Epithelial cell of esophagus (primary cell): Measurements from ENCODE around the gene TAF1B.

Experiments
- DNase-seq: peaks from one replicate; pipeline ENCODE4 v3.0.0; 2010; ENCODE audit warnings: low read depth
- H3K4me3 ChIP-seq: 2 replicates; pipeline ENCODE4 v1.5.1; 2011; ENCODE audit warnings: mild to moderate bottlenecking, low read length, control low read depth
- TF ChIP-seq, protein P1 (sequence below): IDR thresholded peaks from 2 replicates; pipeline ENCODE4 v1.5.1; 2011; ENCODE audit warnings: low read depth, mild to moderate bottlenecking, low read length, control low read depth, inconsistent platforms; ENCODE audit not compliant: insufficient read depth; ENCODE audit errors: missing control alignments

Gene TAF1B

DNA sequence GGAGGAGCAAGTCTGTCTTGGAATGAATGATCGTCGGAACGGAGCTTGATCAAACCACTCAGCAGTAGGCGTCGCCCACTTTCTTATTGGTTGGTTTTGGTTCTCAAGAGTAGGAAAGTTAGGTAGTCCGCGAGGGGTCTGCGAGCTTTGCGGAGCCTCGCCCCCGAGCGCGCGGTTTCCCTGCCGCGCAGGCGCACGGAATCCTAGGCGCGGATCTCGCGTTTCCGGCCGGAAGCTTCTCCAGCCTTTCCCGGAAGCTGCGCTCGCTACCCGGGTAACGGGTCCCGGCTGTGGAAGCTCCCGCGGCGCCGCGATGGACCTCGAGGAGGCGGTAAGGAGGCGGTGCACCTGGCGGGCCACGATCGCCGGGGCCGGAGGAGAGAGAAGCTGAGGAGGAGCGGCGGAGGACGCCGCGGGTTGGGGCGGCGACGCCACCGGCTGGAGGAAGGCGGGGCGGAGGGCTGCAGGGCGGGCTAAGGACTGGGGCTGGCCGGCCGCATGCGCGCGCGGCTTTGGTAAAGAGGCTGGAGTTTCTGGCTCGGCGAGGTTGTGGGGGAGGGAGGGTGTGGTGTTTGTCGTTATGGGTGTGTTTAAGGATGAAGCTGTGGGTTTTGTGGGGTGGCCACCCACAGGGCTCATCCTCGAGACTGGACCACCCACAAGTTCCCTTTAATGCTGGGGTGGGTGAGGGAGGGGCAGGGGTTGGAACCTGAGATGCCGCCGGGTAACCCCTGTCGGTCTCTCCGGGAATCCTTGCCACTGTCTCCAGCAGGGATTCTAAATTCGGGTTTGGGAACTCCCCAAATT lies at the start of gene TAF1B:
TSS of gene TAF1B (plus strand) at position 246 of the 807 bp plus-strand sequence. CDS start at position 314, 68 bp downstream.
- peak within 1 kb of the TSS; percentile 77 for H3K4me3 ChIP-seq
- TF ChIP-seq, protein P1, sequence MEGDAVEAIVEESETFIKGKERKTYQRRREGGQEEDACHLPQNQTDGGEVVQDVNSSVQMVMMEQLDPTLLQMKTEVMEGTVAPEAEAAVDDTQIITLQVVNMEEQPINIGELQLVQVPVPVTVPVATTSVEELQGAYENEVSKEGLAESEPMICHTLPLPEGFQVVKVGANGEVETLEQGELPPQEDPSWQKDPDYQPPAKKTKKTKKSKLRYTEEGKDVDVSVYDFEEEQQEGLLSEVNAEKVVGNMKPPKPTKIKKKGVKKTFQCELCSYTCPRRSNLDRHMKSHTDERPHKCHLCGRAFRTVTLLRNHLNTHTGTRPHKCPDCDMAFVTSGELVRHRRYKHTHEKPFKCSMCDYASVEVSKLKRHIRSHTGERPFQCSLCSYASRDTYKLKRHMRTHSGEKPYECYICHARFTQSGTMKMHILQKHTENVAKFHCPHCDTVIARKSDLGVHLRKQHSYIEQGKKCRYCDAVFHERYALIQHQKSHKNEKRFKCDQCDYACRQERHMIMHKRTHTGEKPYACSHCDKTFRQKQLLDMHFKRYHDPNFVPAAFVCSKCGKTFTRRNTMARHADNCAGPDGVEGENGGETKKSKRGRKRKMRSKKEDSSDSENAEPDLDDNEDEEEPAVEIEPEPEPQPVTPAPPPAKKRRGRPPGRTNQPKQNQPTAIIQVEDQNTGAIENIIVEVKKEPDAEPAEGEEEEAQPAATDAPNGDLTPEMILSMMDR = peak; percentile 32
- DNase-seq = peak; percentile 95

DNA sequence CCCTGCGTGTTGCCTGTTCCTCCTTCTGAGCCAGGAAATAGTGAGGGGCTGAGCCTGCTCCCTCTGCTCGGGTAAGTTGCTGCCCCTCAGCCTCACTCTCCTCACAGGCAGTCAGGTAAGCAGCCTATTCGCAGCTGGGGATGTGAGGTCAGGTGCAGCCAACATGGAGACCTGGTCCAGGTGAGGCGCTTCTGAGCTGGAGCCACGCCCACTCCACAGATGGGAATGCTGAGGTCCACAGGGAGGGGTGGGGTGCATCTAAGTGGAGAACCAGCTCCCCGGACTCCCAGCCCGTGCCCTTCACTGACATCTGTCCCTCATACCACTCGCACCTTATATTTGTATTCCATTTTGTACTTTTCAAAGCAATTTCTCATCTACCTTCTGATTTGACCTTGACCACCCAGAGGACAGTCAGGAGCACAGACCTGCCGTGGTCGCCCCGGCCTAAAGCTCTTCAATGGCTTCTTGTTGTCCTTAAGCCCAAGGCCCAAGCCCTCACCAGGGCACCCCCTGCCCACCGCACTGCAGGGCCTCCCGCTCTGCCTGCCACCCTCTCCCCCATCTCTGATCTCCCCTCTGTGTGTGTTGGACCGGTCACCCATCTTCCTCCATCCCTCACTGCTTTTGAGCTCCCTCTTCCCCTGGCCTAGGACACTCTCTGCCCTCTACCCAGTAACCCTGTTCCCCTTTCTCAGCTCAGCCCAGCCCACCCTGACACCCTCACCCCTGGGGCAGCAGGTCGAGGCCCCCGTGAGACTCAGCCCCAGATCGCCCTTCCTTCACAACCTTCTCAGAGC lies 49.2 kb upstream of the TAF1B start:
- no peak for DNase-seq
- TF ChIP-seq, protein P1 = no peak
- H3K4me3 ChIP-seq = no peak overlapping the region

DNA sequence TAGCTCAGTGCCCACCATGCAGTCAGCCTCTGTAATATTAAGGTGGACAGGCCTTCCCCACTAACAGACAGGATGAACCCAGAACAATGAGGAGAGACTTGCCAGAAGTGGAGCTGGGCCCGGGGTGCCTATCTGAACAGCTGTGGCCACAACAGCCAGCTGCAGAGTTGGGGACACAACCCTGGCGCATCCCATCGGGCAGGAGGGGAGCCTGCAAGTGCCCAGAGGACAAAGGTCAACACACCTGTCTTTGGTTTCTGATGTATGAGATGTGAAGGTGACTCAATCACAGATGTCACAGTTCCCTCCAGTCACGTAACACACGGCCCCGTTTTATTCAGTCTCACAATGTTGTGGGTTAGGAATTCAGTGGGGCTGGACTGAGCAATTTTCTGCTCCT lies 48.2 kb upstream of the TAF1B start:
- DNase-seq = no peak
- TF ChIP-seq, protein P1 = no peak
- no peak overlapping the region for H3K4me3 ChIP-seq

DNA sequence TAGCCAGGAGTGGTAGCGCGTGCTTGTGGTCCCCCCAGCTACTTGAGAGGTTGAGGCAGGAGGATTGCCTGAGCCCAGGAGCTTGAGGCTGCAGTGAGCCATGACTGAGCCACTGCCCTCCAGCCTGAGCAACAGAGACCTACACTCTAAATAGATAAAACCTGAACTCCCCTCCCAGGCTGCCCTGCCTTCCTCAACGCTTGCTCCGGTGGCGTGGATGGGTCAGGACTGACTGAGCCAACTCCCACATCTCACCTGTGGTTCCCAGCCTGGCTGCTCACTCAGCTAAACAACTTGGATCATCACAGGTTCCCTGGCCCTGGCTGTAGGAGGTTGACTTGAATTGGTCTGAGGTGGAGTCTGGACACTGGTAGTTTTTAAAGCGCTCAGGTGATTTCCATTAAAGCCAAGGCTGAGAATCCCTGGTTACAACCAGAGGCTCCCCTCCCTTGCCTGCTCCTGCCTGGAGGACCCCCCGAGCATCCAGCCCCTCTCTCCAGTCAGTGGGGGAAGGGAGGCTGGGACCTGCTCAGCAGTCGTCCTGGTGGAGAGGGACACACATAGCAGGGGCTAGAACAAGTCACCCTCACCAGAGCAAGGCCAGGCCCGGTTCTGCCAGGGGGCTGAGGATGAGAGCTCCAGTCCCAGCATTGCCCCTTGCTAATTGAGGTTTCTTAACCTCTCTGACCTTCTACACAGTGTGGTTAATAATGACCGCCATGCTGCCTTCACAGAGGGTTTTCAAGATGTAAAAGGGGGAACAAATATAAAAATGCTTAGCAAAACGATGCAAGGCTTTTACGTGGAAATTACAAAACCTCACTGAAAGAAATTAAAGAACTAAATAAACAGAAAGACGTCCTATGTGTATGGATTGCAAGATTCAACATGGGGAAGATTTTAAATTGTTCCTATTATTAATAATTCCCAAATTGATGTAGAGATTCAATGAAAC lies 46.9 kb upstream of the TAF1B start:
- H3K4me3 ChIP-seq = no peak overlapping the region
- TF ChIP-seq, protein P1 = peak; percentile 13
- DNase-seq = no peak

DNA sequence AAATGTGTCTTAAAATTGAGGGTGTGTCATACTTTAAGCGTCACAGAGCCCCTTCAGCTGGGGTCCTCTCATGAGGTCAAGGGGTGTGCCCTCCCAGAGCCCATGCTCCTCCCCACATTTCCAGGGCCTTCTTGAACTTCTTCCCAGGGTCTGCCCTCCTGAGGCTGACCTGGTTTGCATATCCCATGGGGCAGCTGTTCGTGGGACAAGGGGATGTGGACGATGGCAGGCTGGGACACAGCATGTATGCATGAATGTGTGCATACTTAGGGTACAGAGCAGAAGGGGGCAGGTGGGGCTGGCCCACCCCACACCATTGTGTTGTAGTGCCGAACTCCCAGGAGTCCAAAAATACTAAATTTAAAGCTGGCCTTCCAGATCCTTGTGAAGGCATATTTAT lies 46.2 kb upstream of the TAF1B start:
- TF ChIP-seq, protein P1 = no peak
- no peak overlapping the region for H3K4me3 ChIP-seq
- no peak for DNase-seq
